SK-N-MC (cell line): Measurements from ENCODE around the gene ME3.
"Not testable (repeated sequence)": the region's sequence is repeated elsewhere in the genome, so short reads cannot be mapped to it uniquely, and the experiment has no call there.

Source experiments
- DNase-seq: peaks from one replicate; pipeline ENCODE4 v3.0.0-alpha.2; 2011; ENCODE audit warnings: low read depth, low spot score
- H3K27ac ChIP-seq: fragments of 200-600 bp; sonication (generic); 2 replicates; pipeline ENCODE4 v1.5.1; 2016; ENCODE audit warnings: mixed run types
- H3K36me3 ChIP-seq: fragments of 200-600 bp; sonication (generic); 2 replicates; pipeline ENCODE4 v1.6.1; 2017; ENCODE audit warnings: antibody characterized with exemption, low read length, mixed read lengths; ENCODE audit not compliant: insufficient read depth
- H3K4me3 ChIP-seq: fragments of 200-600 bp; sonication (generic); 2 replicates; pipeline ENCODE4 v1.5.1; 2016
- H3K9ac ChIP-seq: fragments of 200-600 bp; sonication (generic); 2 replicates; pipeline ENCODE4 v1.8.0; 2017; ENCODE audit warnings: mixed run types, mixed read lengths; ENCODE audit not compliant: insufficient read length
- H3K9me3 ChIP-seq: fragments of 200-600 bp; sonication (generic); 2 replicates; pipeline ENCODE4 v1.6.1; 2017; ENCODE audit warnings: low read depth, mild to moderate bottlenecking, antibody characterized with exemption, low read length, moderate library complexity, mixed read lengths
- EZH2 ChIP-seq: fragments of 200-600 bp; sonication (generic); IDR thresholded peaks from one replicate; pipeline ENCODE4 v1.6.1; 2017; ENCODE audit warnings: antibody characterized with exemption
- FOXP2 ChIP-seq: optimal IDR thresholded peaks from 2 replicates; pipeline ENCODE3; 2011; ENCODE audit warnings: mild to moderate bottlenecking, moderate library complexity; ENCODE audit not compliant: insufficient read depth; ENCODE audit errors: extremely low read length, control extremely low read depth
- POLR2AphosphoS5 ChIP-seq: IDR thresholded peaks from 2 replicates; pipeline ENCODE4 v1.6.1; 2012; ENCODE audit warnings: mild to moderate bottlenecking, low read depth, low read length, borderline replicate concordance

ME3 gene

DNA sequence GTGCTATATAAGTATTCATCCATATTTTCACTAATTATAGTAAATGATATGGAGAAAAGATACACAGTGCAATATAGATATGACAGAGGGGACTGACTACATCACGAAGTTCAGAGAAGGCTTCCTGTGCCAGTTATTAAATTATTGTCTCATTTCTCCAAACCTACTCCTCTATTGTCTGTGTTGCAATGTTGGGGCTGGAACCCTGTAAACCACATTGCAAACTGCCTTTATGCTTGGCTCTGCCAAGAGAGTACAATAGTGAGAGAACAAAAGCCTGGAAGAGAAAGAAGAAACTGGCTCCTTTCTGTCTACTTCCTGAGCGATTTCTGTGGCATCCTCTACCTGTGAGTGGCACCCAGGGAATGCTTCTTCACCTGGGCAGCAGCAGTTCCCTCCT, 46.4 kb downstream of the ME3 start:
- no peak for DNase-seq
- no peaks in the 10 kb centered on the region for H3K9me3 ChIP-seq
- no peak for TF ChIP-seq EZH2
- TF ChIP-seq FOXP2: no peak
- no peak for TF ChIP-seq POLR2AphosphoS5
- H3K9ac ChIP-seq: no peak overlapping the region
- H3K27ac ChIP-seq: no peak overlapping the region
- no peaks in the 10 kb centered on the region for H3K36me3 ChIP-seq
- H3K4me3 ChIP-seq: no peak overlapping the region

DNA sequence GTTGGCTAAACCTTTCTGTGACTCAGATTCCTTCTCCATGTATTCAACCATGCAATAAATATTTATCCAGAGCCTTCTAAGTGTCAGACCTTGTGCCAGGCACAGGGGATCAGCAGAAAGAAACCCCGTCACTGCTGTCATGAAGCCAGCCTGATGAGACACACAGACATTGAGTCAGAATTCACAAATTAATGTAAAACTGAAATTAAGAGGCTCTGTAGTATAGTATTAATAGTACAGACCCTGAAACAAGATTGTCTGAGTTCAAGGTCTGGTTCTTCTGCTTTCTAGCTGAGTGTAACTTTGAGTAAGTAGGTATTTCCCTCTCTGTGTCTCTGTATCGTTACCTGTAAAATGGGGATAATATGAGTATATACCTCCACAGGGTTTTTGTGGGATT, 46.9 kb downstream of the ME3 start:
- TF ChIP-seq FOXP2 (no peak), EZH2 (no peak), POLR2AphosphoS5 (no peak)
- H3K4me3 ChIP-seq: no peak overlapping the region
- H3K36me3 ChIP-seq: no peaks in the 10 kb centered on the region
- DNase-seq: no peak
- no peak overlapping the region for H3K9ac ChIP-seq
- H3K27ac ChIP-seq: no peak overlapping the region
- H3K9me3 ChIP-seq: no peaks in the 10 kb centered on the region

DNA sequence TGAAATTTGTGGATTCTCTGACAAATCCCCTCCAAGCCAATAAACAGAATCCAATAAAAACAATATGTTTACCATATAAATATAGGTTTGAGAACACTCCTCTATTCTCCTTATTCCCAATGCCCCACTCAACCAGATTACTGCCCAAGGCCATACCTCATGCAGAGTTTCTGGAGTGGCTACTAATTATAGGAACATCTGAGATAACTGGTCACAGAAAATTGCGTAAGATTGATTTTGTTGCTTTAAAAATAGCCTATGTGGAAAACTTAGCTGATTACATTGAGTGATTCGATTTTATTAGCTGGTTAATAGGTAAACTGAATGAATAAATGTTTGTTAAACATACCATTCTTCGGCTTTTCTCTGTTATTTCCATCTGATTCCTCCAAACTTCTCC, 48.0 kb downstream of the ME3 start:
- no peak overlapping the region for H3K27ac ChIP-seq
- DNase-seq: no peak

DNA sequence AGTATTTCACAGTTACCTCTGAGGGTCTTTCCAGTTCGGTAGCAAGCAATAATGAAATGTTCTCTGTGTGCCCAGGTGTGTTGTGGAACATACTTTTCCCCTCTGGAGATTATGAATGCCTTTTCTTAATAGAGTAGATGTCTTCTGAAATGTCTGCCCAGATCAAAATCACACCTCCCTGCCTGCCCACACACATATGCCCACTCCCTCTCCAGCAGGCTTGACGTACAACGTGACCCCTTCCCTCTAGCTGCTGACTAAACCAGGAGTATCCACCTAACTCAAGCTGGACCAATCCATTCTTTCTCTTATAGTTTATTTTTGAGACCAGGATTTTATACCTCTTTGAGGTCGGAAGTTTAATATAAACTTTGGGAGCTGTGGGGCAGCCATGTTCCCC, 48.7 kb downstream of the ME3 start:
- H3K4me3 ChIP-seq: no peak overlapping the region
- no peak overlapping the region for H3K9ac ChIP-seq
- no peaks in the 10 kb centered on the region for H3K9me3 ChIP-seq
- TF ChIP-seq EZH2 (no peak), FOXP2 (no peak), POLR2AphosphoS5 (no peak)
- H3K27ac ChIP-seq: no peak overlapping the region
- H3K36me3 ChIP-seq: no peaks in the 10 kb centered on the region
- no peak for DNase-seq

More for the DNA sequence above, 48.0 kb downstream of the ME3 start:
- Histone ChIP-seq H3K9me3 (no peaks in the 10 kb centered on the region), H3K9ac (no peak overlapping the region), H3K4me3 (no peak overlapping the region), H3K36me3 (no peaks in the 10 kb centered on the region)
- TF ChIP-seq POLR2AphosphoS5: no peak
- no peak for TF ChIP-seq FOXP2
- TF ChIP-seq EZH2: no peak

DNA sequence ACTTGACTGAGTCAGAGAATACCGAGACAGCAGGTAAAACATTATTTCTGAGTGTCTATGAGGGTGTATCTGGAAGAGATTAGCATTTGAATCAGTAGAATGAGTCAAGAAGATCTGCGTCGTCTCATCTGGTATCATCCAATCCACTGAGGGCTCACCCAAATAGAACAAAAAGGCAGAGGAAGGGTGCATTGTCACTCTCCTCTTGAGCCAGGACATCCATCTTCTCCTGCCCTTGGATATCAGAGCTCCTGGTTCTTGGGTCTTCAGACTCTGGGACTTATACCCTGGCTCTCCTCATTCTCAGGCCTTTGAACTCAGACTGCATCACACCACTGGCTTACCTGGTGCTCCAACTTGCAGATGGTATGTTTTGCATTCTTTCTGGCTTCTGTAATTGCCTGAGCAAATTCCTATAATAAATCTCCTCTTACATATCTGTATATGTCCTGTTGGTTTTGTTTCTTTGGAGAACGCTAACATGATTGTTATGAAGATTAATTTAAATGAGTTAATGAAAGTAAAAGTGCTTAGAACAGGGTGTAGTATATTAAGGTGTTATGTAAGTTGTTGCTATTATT, 49.3 kb downstream of the ME3 start:
- Histone ChIP-seq H3K9ac (no peak overlapping the region), H3K36me3 (no peaks in the 10 kb centered on the region), H3K9me3 (no peaks in the 10 kb centered on the region), H3K4me3 (no peak overlapping the region), H3K27ac (no peak overlapping the region)
- TF ChIP-seq POLR2AphosphoS5 (no peak), EZH2 (no peak), FOXP2 (no peak)
- no peak for DNase-seq

DNA sequence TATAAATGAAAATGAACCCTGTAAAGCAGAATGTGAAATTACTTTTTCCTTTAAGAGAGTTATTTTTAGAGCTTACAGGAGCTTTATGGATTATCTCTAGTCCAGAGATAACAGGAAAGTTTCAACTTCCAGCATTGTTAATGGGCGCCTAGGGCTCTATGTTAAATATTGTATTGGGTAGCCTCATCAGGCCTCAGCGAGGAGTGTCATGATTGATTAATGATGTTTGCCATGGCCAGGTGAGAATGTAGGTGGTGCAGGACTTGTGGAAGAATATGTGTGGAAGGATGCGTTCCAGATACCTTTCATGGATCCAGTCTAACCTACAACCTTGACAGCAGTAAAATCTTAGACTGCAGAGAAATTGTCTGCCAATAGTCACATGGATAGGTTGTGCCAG, 50.6 kb downstream of the ME3 start:
- DNase-seq: no peak
- Histone ChIP-seq H3K27ac (no peak overlapping the region), H3K36me3 (no peaks in the 10 kb centered on the region), H3K9me3 (no peaks in the 10 kb centered on the region), H3K9ac (no peak overlapping the region), H3K4me3 (no peak overlapping the region)
- TF ChIP-seq EZH2: no peak
- TF ChIP-seq POLR2AphosphoS5: no peak
- TF ChIP-seq FOXP2: no peak

DNA sequence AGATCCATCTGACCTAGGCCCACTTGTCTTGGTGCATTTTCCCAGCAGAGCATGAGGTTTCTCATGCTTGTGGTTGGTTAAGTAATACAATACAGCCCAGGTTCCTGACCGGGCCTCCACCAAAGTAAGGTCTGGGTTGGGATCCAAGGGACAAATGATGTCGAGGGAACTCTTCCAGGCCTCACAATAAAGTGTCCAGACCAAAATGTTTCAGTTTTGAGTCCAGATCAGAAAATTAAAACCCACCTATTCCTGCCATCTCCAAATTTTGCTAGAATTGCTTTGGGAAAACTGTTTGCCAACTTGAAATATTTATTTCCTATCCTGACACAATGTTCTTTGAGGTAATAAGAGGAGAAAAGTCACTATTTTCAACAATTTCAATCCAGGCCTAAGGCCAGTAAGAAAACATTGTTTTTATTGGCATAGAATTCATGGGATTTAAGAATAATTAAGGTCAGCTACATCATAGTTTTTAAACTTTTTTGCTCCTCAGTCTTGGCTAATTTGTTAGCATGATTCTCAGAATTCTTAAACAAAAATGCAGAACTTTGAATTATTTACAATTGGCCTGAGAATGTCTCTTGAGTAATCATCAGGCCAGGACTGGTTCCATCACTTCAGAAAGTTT, 51.4 kb downstream of the ME3 start:
- TF ChIP-seq POLR2AphosphoS5: no peak
- TF ChIP-seq EZH2: no peak
- TF ChIP-seq FOXP2: no peak
- H3K27ac ChIP-seq: no peak overlapping the region
- H3K9ac ChIP-seq: no peak overlapping the region
- no peaks in the 10 kb centered on the region for H3K36me3 ChIP-seq
- no peaks in the 10 kb centered on the region for H3K9me3 ChIP-seq
- no peak for DNase-seq
- H3K4me3 ChIP-seq: no peak overlapping the region

DNA sequence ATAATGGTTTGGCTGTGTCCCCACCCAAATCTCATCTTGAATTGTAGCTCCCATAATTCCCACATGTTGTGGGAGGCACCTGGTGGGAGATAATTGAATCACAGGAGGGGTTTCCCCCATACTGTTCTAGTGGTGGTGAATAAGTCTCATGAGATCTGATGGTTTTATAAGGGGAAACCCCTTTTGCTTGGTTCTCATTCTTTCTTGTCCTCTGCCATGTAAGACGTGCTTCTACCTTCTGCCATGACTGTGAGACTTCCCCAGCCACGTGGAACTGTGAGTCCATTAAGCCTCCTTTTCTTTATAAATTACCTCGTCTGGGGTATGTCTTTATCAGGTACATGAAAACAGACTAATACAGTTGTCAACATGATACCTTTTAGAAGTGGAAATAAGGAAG, 53.0 kb downstream of the ME3 start:
- H3K9ac ChIP-seq, DNase-seq, H3K4me3 ChIP-seq, H3K36me3 ChIP-seq, H3K9me3 ChIP-seq, H3K27ac ChIP-seq: not testable (repeated sequence)

DNA sequence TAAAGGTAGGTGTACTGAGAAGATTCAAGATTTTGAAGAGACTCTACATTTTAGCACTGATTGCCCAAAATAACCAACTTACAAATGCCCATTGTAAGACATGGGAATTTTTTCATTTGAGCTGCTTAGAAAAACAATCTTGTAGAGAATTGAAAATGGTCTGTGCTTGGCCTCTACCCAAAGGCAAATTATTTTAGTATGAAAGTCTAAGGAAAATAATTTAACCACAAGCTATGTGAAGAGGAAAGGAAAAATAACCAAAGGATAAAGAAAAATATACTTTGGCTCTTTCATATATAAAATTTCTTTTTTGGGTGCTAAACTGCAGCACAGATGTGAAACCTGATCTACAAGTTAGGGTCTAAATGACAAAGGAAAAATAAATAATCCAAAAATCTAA, 54.9 kb downstream of the ME3 start:
- H3K9ac ChIP-seq: no peak overlapping the region
- H3K4me3 ChIP-seq: no peak overlapping the region
- TF ChIP-seq POLR2AphosphoS5: no peak
- no peak for TF ChIP-seq FOXP2
- no peak for TF ChIP-seq EZH2
- DNase-seq: no peak
- H3K27ac ChIP-seq: no peak overlapping the region
- H3K36me3 ChIP-seq: no peaks in the 10 kb centered on the region
- H3K9me3 ChIP-seq: no peaks in the 10 kb centered on the region
